ENCODE measurements around the gene SBNO2.

Gene SBNO2

GRCh38 chr19:1199531-1199930 lies 25.5 kb upstream of the SBNO2 start:
- H3F3A ChIP-seq (ENCODE audit: insufficient read depth, low read length), result no peaks in the 10 kb centered on the region; the same call in 1 of the 2 replicates
- H4K20me1 ChIP-seq (ENCODE audit: insufficient read depth, low read length), result no peaks in the 10 kb centered on the region
- H3K9me2 ChIP-seq (ENCODE audit: low read depth, low read length), result no peaks in the 10 kb centered on the region
- H3K27ac ChIP-seq (ENCODE audit: low read depth, low read length, poor library complexity, severe bottlenecking), result no peak overlapping the region
- no peaks in the 10 kb centered on the region for H3K9me3 ChIP-seq (ENCODE audit: low read length)
- H3K79me2 ChIP-seq (ENCODE audit: insufficient read depth, low read length), result no peaks in the 10 kb centered on the region
- no peak overlapping the region for H3K9ac ChIP-seq (ENCODE audit: low read length)
- TF ChIP-seq EZH2 (IDR thresholded peaks at IDR 0.05; ENCODE audit: borderline replicate concordance, low read length) (no peak), CTCF (IDR thresholded peaks at IDR 0.05; ENCODE audit: low read length) (no peak)
- no peak overlapping the region for H2AFZ ChIP-seq (ENCODE audit: low read length)
- H3K4me3 ChIP-seq (ENCODE audit: low read depth, low read length, poor library complexity, severe bottlenecking), result no peak overlapping the region
- H3K4me2 ChIP-seq (ENCODE audit: low read length), result no peak overlapping the region
- H3K4me1 ChIP-seq (ENCODE audit: insufficient read depth, low read length, severe bottlenecking), result peaks cover 14% of the 10 kb centered on the region
- no peaks in the 10 kb centered on the region for H3K36me3 ChIP-seq (ENCODE audit: insufficient read depth, low read length)
- 0 out of 2 replicates have a peak, but pooled peaks cover 3% of the 10 kb centered on the region for H3K27me3 ChIP-seq (ENCODE audit: insufficient read depth, low read length)

- Histone ChIP-seq H3K9ac (ENCODE audit: low read length) (no peak overlapping the region), H3K9me2 (ENCODE audit: low read depth, low read length) (no peaks in the 10 kb centered on the region), H3K9me3 (ENCODE audit: low read length) (no peaks in the 10 kb centered on the region), H3K79me2 (ENCODE audit: insufficient read depth, low read length) (no peaks in the 10 kb centered on the region), H3K36me3 (ENCODE audit: insufficient read depth, low read length) (no peaks in the 10 kb centered on the region; the same call in 1 of the 2 replicates), H3K4me2 (ENCODE audit: low read length) (no peak overlapping the region), H3F3A (ENCODE audit: insufficient read depth, low read length) (no peaks in the 10 kb centered on the region), H3K4me3 (ENCODE audit: low read depth, low read length, poor library complexity, severe bottlenecking) (no peak overlapping the region), H3K4me1 (ENCODE audit: insufficient read depth, low read length, severe bottlenecking) (peaks cover 3% of the 10 kb centered on the region), H3K27me3 (ENCODE audit: insufficient read depth, low read length) (peaks cover 6% of the 10 kb centered on the region; the same call in 1 of the 2 replicates), H3K27ac (ENCODE audit: low read depth, low read length, poor library complexity, severe bottlenecking) (no peak overlapping the region), H2AFZ (ENCODE audit: low read length) (no peak overlapping the region), H4K20me1 (ENCODE audit: insufficient read depth, low read length) (no peaks in the 10 kb centered on the region)
- no peak for TF ChIP-seq EZH2 (IDR thresholded peaks at IDR 0.05; ENCODE audit: borderline replicate concordance, low read length)
- no peak for TF ChIP-seq CTCF (IDR thresholded peaks at IDR 0.05; ENCODE audit: low read length)
These were observed 15.4 kb upstream of the SBNO2 start for GRCh38 chr19:1189419-1189818.

- Histone ChIP-seq H3K27ac (ENCODE audit: low read depth, low read length, poor library complexity, severe bottlenecking) (no peak overlapping the region), H3K9me2 (ENCODE audit: low read depth, low read length) (no peaks in the 10 kb centered on the region), H2AFZ (ENCODE audit: low read length) (no peak overlapping the region), H3K36me3 (ENCODE audit: insufficient read depth, low read length) (no peaks in the 10 kb centered on the region; the same call in 1 of the 2 replicates), H3K27me3 (ENCODE audit: insufficient read depth, low read length) (peaks cover 18% of the 10 kb centered on the region; the same call in 1 of the 2 replicates), H4K20me1 (ENCODE audit: insufficient read depth, low read length) (no peaks in the 10 kb centered on the region), H3K4me2 (ENCODE audit: low read length) (no peak overlapping the region), H3K4me1 (ENCODE audit: insufficient read depth, low read length, severe bottlenecking) (no peaks in the 10 kb centered on the region), H3K9ac (ENCODE audit: low read length) (no peak overlapping the region), H3K79me2 (ENCODE audit: insufficient read depth, low read length) (no peaks in the 10 kb centered on the region), H3F3A (ENCODE audit: insufficient read depth, low read length) (no peaks in the 10 kb centered on the region), H3K9me3 (ENCODE audit: low read length) (no peaks in the 10 kb centered on the region), H3K4me3 (ENCODE audit: low read depth, low read length, poor library complexity, severe bottlenecking) (no peak overlapping the region)
- TF ChIP-seq EZH2 (IDR thresholded peaks at IDR 0.05; ENCODE audit: borderline replicate concordance, low read length) (no peak), CTCF (IDR thresholded peaks at IDR 0.05; ENCODE audit: low read length) (no peak)
These were observed 9.6 kb upstream of the SBNO2 start for GRCh38 chr19:1183543-1184172.
